Measurements from ENCODE around the gene GDF10.

Gene GDF10

GRCh38 chr10:47318706-47319105 is 18.7 kb downstream of the GDF10 start:
- no peak for TF ChIP-seq CTCF (conservative IDR thresholded peaks at IDR 0.05; ENCODE audit: low read length)
- TF ChIP-seq EZH2phosphoT487 (IDR thresholded peaks at IDR 0.05; ENCODE audit: borderline replicate concordance) = no peak
- peaks cover 5% of the 10 kb centered on the region for H3K4me1 ChIP-seq (ENCODE audit: insufficient read depth, low read length, poor library complexity, severe bottlenecking)
- no peaks in the 10 kb centered on the region for H4K20me1 ChIP-seq (ENCODE audit: insufficient read depth, low read length, poor library complexity, severe bottlenecking)
- no peaks in the 10 kb centered on the region for H3K79me2 ChIP-seq (ENCODE audit: insufficient read depth, low read length)
- H3K27me3 ChIP-seq (ENCODE audit: insufficient read depth, low read length, poor library complexity, severe bottlenecking) = no peaks in the 10 kb centered on the region
- H2AFZ ChIP-seq (ENCODE audit: low read length) = no peak overlapping the region; the same call in 1 of the 2 replicates
- H3F3A ChIP-seq (ENCODE audit: low read depth) = no peaks in the 10 kb centered on the region
- H3K9me3 ChIP-seq (ENCODE audit: insufficient read depth, low read depth, low read length) = no peaks in the 10 kb centered on the region
- H3K4me3 ChIP-seq (ENCODE audit: low read length, poor library complexity, severe bottlenecking) = no peak overlapping the region
- no peaks in the 10 kb centered on the region for H3K9me2 ChIP-seq (replicated peaks; ENCODE audit: low read depth, low read length)
- H3K9ac ChIP-seq (ENCODE audit: low read depth, low read length, poor library complexity, severe bottlenecking) = no peak overlapping the region
- no peaks in the 10 kb centered on the region for H3K36me3 ChIP-seq (ENCODE audit: insufficient read depth, low read length)
- no peak overlapping the region for H3K4me2 ChIP-seq (ENCODE audit: low read depth, low read length, poor library complexity, severe bottlenecking)

- H3K4me1 ChIP-seq (ENCODE audit: insufficient read depth, low read length, poor library complexity, severe bottlenecking) = no peaks in the 10 kb centered on the region
- H3K4me2 ChIP-seq (ENCODE audit: low read depth, low read length, poor library complexity, severe bottlenecking) = no peak overlapping the region
- no peaks in the 10 kb centered on the region for H3K9me3 ChIP-seq (ENCODE audit: insufficient read depth, low read depth, low read length)
- H3K9me2 ChIP-seq (replicated peaks; ENCODE audit: low read depth, low read length) = no peaks in the 10 kb centered on the region
- no peak overlapping the region for H3K4me3 ChIP-seq (ENCODE audit: low read length, poor library complexity, severe bottlenecking)
- TF ChIP-seq EZH2phosphoT487 (IDR thresholded peaks at IDR 0.05; ENCODE audit: borderline replicate concordance) = no peak
- TF ChIP-seq CTCF (conservative IDR thresholded peaks at IDR 0.05; ENCODE audit: low read length) = no peak
- no peak overlapping the region for H3K9ac ChIP-seq (ENCODE audit: low read depth, low read length, poor library complexity, severe bottlenecking)
- no peaks in the 10 kb centered on the region for H3F3A ChIP-seq (ENCODE audit: low read depth)
- no peak overlapping the region for H2AFZ ChIP-seq (ENCODE audit: low read length)
- H3K27me3 ChIP-seq (ENCODE audit: insufficient read depth, low read length, poor library complexity, severe bottlenecking) = no peaks in the 10 kb centered on the region
- no peaks in the 10 kb centered on the region for H3K36me3 ChIP-seq (ENCODE audit: insufficient read depth, low read length)
- H3K79me2 ChIP-seq (ENCODE audit: insufficient read depth, low read length) = no peaks in the 10 kb centered on the region
- no peaks in the 10 kb centered on the region for H4K20me1 ChIP-seq (ENCODE audit: insufficient read depth, low read length, poor library complexity, severe bottlenecking)
Measured at GRCh38 chr10:47319784-47320183, 19.8 kb downstream of the GDF10 start.

GRCh38 chr10:47320812-47321211 is 20.8 kb downstream of the GDF10 start:
- no peaks in the 10 kb centered on the region for H3K4me1 ChIP-seq (ENCODE audit: insufficient read depth, low read length, poor library complexity, severe bottlenecking)
- H4K20me1 ChIP-seq (ENCODE audit: insufficient read depth, low read length, poor library complexity, severe bottlenecking) = no peaks in the 10 kb centered on the region
- no peak for TF ChIP-seq CTCF (conservative IDR thresholded peaks at IDR 0.05; ENCODE audit: low read length)
- H3F3A ChIP-seq (ENCODE audit: low read depth) = no peaks in the 10 kb centered on the region
- no peaks in the 10 kb centered on the region for H3K9me3 ChIP-seq (ENCODE audit: insufficient read depth, low read depth, low read length)
- no peaks in the 10 kb centered on the region for H3K27me3 ChIP-seq (ENCODE audit: insufficient read depth, low read length, poor library complexity, severe bottlenecking)
- H3K9me2 ChIP-seq (replicated peaks; ENCODE audit: low read depth, low read length) = no peaks in the 10 kb centered on the region
- no peak overlapping the region for H3K4me2 ChIP-seq (ENCODE audit: low read depth, low read length, poor library complexity, severe bottlenecking)
- H3K36me3 ChIP-seq (ENCODE audit: insufficient read depth, low read length) = no peaks in the 10 kb centered on the region
- no peak overlapping the region for H2AFZ ChIP-seq (ENCODE audit: low read length)
- no peak overlapping the region for H3K9ac ChIP-seq (ENCODE audit: low read depth, low read length, poor library complexity, severe bottlenecking)
- no peaks in the 10 kb centered on the region for H3K79me2 ChIP-seq (ENCODE audit: insufficient read depth, low read length)
- no peak overlapping the region for H3K4me3 ChIP-seq (ENCODE audit: low read length, poor library complexity, severe bottlenecking)
